M059J (cell line): ENCODE results near the gene WWC1. TPM values are rescaled to one million over a fixed set of nuclear protein-coding genes. Genes with fewer than 3 reads are reported as not detected.
A peak's percentile ranks its signal among the peaks of the same experiment; 100 is the strongest.

Experiments used
- DNase-seq: peaks from one replicate; pipeline ENCODE4 v3.0.0-alpha.2; 2012; ENCODE audit warnings: low read depth
- total RNA-seq: library from RNA; depleted of rRNA; stranded (reverse); fragments of >200 nt; shearing (Covaris generic); gene quantifications from 2 replicates; pipeline ENCODE4 v1.2.3, GENCODE V29; 2014

The WWC1 gene
- total RNA-seq, 1 experiment from 2014 or later = 9.7 TPM

DNA sequence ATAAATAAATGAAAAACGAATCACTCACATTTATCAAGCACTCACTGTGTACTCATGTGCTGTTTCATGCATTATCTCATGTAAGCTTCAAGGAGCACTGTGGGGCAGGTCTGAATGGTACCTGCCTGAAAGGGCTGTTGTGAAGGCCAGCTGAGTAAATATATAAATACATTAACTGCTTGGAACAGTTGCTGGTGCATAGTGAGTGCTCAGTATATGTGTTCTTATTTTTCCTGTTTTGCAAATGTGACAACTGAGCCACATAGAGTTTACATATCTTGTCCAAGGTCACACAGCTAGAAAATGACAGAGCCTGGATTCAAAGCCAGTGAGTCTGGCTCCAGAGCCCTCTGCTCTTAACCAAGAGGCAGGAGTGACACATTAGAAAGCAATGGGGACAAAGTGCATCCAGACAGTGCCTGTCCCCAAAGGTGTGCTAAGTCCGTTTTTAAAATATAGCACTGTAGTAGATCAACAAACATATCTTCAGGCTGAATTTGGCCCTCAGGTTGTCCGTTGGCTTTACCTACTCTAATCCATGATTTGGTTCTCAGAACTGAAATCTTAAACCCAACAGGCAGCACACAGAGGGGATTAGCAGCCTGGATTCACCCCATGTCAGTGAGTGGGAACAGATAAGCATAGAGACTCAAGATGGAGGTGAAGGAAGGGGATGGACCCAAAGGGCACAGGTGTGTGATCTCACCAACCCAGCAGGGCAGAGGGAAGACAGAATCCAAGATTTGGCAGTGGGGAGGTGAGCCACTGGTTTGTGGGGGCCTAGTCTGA lies 70.8 kb downstream of the WWC1 start:
- no peak for DNase-seq

- DNase-seq = peak; percentile 92
Measured at GRCh38 chr5:168364151-168364661, 72.8 kb downstream of the WWC1 start.

DNA sequence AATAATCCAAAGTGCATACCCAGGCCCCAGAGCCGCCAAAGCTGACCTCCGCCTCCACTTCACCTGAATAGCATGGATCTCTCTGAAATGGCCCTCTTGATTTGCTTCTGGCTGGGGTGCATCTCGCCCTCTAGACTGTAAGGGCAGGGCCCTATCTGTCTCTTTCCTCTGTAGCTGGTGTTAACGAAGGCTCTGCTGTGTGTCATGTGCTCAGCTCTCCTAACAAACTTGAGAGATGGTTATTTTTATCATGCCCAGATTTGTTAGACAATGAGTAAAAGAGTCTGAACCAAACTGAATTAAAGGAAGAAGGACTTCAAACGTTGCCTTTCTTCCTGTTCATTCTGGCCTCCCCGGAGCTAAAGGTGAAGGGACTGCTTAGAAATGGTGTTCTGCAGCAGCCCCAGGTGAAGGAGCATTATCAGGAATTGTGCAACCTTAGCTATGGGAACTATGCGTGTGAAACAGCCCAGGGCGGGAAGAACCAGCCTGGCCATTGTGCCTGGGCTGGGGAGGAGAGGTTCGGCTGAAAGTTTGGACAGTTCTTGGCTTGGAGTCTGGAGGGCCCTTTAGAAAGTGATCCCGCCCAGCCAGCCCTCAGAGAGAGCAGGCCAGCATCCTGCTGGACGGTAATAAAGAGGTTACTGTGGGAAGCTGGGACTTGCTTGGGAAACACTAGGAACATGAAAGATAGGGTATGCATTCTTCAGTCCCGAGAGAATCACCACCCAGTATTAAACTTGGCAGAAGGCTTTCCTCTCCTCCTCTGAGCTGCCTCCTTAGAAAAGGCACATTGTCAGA lies 73.5 kb downstream of the WWC1 start:
- DNase-seq = peak; percentile 38

GRCh38 chr5:168365581-168366081 lies 74.2 kb downstream of the WWC1 start:
- DNase-seq = no peak

GRCh38 chr5:168366116-168366515 lies 74.7 kb downstream of the WWC1 start:
- peak; percentile 91 for DNase-seq

GRCh38 chr5:168368854-168369253 lies 77.4 kb downstream of the WWC1 start:
- no peak for DNase-seq

DNA sequence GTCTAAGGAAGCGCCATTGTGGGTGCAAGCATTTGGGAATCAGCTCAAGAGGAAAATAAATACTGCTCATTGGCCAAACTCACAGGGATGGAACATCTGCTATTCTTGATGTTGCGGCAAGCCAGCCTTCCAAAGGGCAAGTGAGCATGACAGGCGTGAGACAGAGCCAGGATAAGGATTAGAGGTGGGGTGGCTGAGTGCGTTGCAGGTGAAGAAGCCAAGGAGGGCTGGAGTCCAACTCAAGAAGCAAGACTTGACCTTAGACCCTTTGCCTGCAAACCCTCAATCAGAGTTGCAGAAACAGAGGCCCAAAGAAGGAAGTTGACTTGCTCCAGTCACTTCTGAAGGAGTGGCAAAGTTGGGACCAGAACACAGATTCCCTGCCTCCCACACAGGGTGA lies 79.4 kb downstream of the WWC1 start:
- no peak for DNase-seq

DNA sequence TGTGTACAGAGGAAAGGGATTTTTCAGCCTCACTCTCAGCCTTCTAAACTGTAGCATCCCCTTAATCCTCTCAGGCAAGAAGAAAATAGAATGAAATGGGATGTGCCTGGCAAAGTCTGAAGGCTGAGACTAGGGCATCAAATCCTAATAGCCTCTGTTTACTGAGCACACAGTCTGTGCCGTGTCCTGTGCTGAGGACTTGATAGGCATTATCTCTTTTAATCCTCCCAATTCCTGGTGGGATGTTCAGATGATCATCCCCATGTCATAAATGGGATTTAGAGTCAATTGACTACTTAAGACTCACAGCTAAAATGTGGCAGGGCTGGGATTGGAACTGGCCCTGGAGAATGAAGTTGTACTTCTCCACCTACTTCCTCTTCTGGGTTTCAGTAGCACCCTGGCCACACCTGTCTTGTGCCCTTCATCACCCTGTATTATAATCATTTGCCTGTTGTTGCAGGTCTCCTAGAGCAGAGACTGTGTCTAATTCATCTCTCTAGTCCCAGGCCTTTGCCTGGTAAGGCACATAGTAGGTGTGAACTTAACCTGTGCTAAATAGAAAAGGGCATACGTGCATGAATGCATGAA lies 81.0 kb downstream of the WWC1 start:
- DNase-seq = no peak

DNA sequence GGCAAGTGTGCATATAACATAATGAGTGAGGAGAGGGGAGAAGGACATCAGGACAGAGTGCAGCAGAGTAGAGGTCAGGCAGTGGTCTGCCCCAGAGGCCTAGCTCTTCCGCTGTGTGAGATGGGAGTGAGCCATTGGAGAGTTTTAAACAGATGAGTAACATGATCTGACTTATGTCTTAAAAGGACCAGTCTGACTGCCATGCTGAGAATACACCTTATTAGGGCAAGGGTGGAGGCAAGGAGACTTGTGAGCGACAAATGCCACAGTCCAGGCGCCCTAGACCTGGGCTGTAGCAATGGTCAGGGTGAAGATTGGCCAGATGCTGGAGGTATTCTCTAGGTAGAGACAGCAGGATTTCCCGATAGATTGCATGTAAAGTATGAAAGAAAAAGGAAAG lies 83.1 kb downstream of the WWC1 start:
- DNase-seq = no peak

DNA sequence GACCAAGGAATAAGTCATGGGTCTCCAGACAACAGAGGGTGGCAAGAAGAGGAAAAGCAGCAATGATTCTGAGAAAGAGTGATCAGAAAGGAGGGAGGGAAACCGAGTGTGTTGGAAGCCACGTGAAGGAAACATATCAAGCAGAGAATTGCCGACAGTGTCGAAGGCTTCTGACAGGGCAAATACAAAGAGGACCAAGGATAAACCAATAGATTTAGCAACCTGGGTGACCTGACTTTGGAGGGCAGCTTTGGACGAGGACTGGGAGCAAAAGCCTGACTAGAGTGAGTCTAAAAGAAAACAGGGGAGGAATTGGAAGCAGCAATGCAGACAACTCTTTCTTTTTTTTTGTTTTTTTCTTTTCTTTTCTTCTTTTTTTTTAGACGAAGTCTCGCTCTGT lies 83.8 kb downstream of the WWC1 start:
- DNase-seq = no peak

DNA sequence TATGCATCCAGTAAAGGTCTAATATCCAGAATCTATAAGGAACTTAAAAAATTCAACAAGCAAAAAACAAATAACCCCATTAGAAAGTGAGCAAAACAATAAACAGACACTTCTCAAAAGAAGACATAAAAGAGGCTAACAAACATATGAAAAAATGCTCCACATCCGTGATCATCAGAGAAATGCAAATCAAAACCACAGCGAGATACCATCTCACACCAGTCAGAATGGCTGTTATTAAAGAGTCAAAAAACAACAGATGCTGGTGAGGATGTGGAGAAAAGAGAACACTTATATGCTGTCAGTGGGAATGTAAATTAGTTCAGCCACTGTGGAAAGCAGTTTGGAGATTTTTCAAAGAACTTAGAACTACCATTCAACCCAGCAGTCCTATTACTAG lies 86.1 kb downstream of the WWC1 start:
- peak; percentile 20 for DNase-seq

- DNase-seq = no peak
Measured at GRCh38 chr5:168378741-168379140, 87.3 kb downstream of the WWC1 start.

- no peak for DNase-seq
Measured at GRCh38 chr5:168382421-168382820, 91.0 kb downstream of the WWC1 start.

GRCh38 chr5:168390491-168390890 lies 99.0 kb downstream of the WWC1 start:
- DNase-seq = no peak

- DNase-seq = no peak
Measured at GRCh38 chr5:168393773-168394172, 102.3 kb downstream of the WWC1 start.

DNA sequence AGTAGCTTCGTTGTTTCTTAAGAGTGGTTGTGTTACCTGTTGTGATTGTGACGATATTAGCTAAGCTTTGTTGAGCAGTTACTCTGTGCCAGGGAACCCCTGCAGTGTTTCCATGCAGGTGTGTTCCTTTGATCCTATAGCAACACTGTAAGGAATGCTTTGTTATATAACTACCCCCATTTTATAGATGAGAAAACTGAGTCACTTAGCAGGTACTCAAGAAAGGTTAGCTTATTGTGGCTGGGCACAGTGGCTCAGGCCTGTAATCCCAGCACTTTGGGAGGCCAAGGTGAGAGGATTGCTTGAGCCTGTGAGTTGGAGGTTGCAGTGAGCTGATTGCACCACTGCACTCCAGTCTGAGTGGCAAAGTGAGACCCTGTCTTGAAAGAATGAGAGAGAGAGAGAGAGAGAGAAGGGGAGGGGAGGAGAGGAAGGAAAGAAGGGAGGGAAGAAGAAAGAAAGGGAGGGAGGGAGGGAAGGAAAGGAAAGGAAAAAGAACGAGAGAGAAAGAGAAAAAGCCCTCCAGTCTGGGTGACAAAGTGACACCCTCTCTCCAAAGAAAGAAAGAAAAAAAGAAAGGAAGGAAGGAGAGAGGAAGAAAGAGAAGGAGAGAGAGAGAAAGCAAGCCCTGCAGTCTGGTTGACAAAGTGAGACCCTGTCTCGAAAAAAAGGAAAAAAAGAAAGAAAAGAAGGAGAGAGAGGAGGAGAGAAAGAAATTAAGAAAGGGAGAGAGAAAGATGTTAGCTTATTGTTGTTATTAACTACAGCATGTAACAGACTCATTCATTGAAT lies 109.2 kb downstream of the WWC1 start:
- DNase-seq = no peak

- DNase-seq = no peak
Measured at GRCh38 chr5:168401226-168401625, 109.8 kb downstream of the WWC1 start.

DNA sequence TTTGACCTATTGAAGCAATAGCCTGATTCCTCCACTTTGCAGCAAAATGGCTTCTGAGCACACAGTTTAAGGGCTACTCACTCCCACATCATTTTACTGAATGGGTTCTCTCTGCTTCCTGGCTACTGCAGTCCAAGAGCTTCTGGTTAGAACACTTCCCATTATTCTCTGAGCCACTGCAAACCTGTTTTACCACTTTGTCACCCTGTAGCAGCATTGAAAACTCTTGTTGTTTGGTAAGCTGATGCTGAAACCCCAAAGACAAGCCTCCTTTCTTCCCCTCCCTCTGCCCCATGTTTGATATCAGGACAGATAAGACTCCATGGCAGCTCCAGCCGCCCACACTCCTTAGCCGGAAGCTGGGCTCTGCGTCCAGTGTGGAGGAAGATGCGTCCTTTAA lies 110.4 kb downstream of the WWC1 start:
- DNase-seq = no peak

DNA sequence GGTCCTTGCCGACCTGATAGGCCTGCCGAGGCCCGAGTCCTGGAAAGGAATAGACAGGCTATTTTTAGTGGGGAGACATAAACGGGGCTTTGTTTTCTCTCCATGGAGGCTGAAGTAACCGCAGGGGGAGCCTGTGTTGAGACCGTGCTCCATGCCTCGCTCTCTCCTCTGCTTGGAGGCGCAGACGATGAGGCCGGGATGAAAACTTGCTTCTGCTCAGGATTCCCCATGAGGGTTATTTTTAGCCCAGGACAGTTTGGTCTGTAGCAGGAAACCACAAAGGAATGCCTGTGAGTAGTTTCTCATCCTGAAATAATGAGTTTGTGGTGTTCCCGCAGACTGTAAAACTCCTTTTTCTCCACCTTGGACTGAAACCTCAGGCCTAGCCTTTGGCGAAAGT lies 112.9 kb downstream of the WWC1 start:
- peak; percentile 95 for DNase-seq

GRCh38 chr5:168407211-168407610 lies 115.8 kb downstream of the WWC1 start:
- no peak for DNase-seq

DNA sequence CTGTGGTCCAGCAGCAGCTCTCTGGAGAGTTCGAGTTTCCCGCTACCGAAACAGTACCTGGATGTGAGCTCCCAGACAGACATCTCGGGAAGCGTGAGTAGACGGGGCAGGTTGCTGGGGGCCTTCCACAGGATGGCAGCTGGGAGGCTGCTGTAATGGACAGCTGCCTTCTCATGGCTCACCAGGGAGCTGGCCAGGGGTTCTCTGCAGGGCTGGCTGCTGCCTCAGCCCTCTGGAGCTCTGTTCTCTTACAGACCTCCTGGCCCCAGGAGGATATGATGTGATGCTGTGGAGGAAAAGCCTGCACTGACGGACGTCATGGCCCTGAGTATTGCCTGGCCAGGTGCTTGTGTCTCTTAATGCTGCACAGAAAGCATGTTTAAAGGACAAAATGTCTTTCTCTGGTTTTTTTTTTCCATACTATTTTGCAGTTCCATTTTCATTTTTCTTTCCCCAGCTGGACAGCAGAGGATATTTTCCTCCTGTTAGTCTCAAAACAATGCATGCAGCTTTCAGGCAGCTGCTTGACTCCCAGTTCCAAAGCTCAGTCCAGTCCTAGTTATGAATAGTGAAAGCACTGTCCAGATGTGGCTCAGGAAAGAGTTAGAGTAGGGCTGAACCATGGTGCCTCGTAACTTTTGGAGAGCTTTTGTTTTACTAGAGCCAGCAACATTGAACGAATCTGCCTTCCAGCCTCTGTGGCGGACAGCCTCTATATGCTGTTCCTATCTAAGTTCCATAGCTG lies 117.3 kb downstream of the WWC1 start:
- peak; percentile 14 for DNase-seq
